ENCODE data around the gene SLC9A2. TPM values are rescaled to one million over a fixed set of nuclear protein-coding genes. Genes with fewer than 3 reads are reported as not detected.

SLC9A2 gene
- total RNA-seq, 4 donors from 2014 or later = 12.4 to 20.7 (median 20.0) TPM

- DNase-seq = no peak
- Histone ChIP-seq H3K36me3 (no peaks in the 10 kb centered on the region), H3K4me3 (no peak overlapping the region), H3K27me3 (no peaks in the 10 kb centered on the region), H3K9me3 (no peaks in the 10 kb centered on the region), H3K27ac (no peak overlapping the region), H3K4me1 (peaks cover 0 to 8% (median 0%) of the 10 kb centered on the region in 4 donors)
- TF ChIP-seq POLR2A (IDR thresholded peaks at IDR 0.05) (no peak), CTCF (IDR thresholded peaks at IDR 0.05) (no peak)
These were observed 38.4 kb downstream of the SLC9A2 start for GRCh38 chr2:102657770-102658169.

GRCh38 chr2:102660070-102660469 lies 40.7 kb downstream of the SLC9A2 start:
- Histone ChIP-seq H3K9me3 (no peaks in the 10 kb centered on the region), H3K27me3 (no peaks in the 10 kb centered on the region), H3K36me3 (no peaks in the 10 kb centered on the region), H3K4me3 (no peak overlapping the region), H3K27ac (peak overlapping the region in 2 of 4 donors; percentile 40 to 79), H3K4me1 (peaks cover 0 to 8% (median 0%) of the 10 kb centered on the region in 4 donors)
- TF ChIP-seq CTCF (IDR thresholded peaks at IDR 0.05) = no peak
- TF ChIP-seq POLR2A (IDR thresholded peaks at IDR 0.05) = no peak
- peak in 2 of 3 donors; percentile 49 to 53 for DNase-seq

GRCh38 chr2:102660574-102660973 lies 41.2 kb downstream of the SLC9A2 start:
- Histone ChIP-seq H3K9me3 (no peaks in the 10 kb centered on the region), H3K36me3 (no peaks in the 10 kb centered on the region), H3K4me1 (peaks cover 0 to 8% (median 0%) of the 10 kb centered on the region in 4 donors), H3K27ac (peak overlapping the region in 2 of 4 donors; percentile 40 to 79), H3K27me3 (no peaks in the 10 kb centered on the region), H3K4me3 (no peak overlapping the region)
- DNase-seq = no peak
- TF ChIP-seq POLR2A (IDR thresholded peaks at IDR 0.05) (no peak), CTCF (IDR thresholded peaks at IDR 0.05) (no peak)

GRCh38 chr2:102661846-102662245 lies 42.5 kb downstream of the SLC9A2 start:
- Histone ChIP-seq H3K9me3 (no peaks in the 10 kb centered on the region), H3K36me3 (no peaks in the 10 kb centered on the region), H3K4me3 (no peak overlapping the region), H3K4me1 (peaks cover 0 to 8% (median 0%) of the 10 kb centered on the region in 4 donors), H3K27ac (no peak overlapping the region), H3K27me3 (no peaks in the 10 kb centered on the region)
- DNase-seq = no peak
- TF ChIP-seq CTCF (IDR thresholded peaks at IDR 0.05) (no peak), POLR2A (IDR thresholded peaks at IDR 0.05) (no peak)

GRCh38 chr2:102662833-102663232 lies 43.5 kb downstream of the SLC9A2 start:
- Histone ChIP-seq H3K4me3 (no peak overlapping the region), H3K27me3 (no peaks in the 10 kb centered on the region), H3K4me1 (peaks cover 0 to 8% (median 0%) of the 10 kb centered on the region in 4 donors), H3K27ac (no peak overlapping the region), H3K36me3 (no peaks in the 10 kb centered on the region), H3K9me3 (no peaks in the 10 kb centered on the region)
- no peak for DNase-seq
- TF ChIP-seq POLR2A (IDR thresholded peaks at IDR 0.05) (no peak), CTCF (IDR thresholded peaks at IDR 0.05) (no peak)

GRCh38 chr2:102663381-102663780 lies 44.0 kb downstream of the SLC9A2 start:
- Histone ChIP-seq H3K27ac (peak overlapping the region in 2 of 4 donors; percentile 19 to 41), H3K4me3 (no peak overlapping the region), H3K27me3 (no peaks in the 10 kb centered on the region), H3K9me3 (no peaks in the 10 kb centered on the region), H3K4me1 (peaks cover 0 to 8% (median 0%) of the 10 kb centered on the region in 4 donors), H3K36me3 (no peaks in the 10 kb centered on the region)
- no peak for DNase-seq
- TF ChIP-seq CTCF (IDR thresholded peaks at IDR 0.05) (no peak), POLR2A (IDR thresholded peaks at IDR 0.05) (no peak)

Measured in Peyer's patch (tissue), 4 donors.